H1 (cell line): ENCODE data around the gene STX8. TPM values are rescaled to one million over a fixed set of nuclear protein-coding genes. Genes with fewer than 3 reads are reported as not detected.

Experiments
- CHD7 ChIP-seq: fragments of 300-600 bp; sonication (generic); IDR thresholded peaks from 2 replicates; pipeline ENCODE4 v1.7.1; 2012; ENCODE audit warnings: low read length, moderate library complexity, mild to moderate bottlenecking, inconsistent platforms; ENCODE audit not compliant: insufficient replicate concordance
- CREB1 ChIP-seq: IDR thresholded peaks from 2 replicates; pipeline ENCODE4 v1.6.1; 2012; ENCODE audit warnings: inconsistent platforms
- RXRA ChIP-seq: IDR thresholded peaks from 2 replicates; pipeline ENCODE4 v1.6.1; 2011; ENCODE audit warnings: low read depth, mild to moderate bottlenecking, low read length, moderate library complexity; ENCODE audit not compliant: insufficient read depth
- SP1 ChIP-seq: IDR thresholded peaks from 2 replicates; pipeline ENCODE4 v1.6.1; 2011; ENCODE audit warnings: low read depth, low read length
- SRF ChIP-seq: IDR thresholded peaks from 2 replicates; pipeline ENCODE4 v1.6.1; 2011; ENCODE audit warnings: mild to moderate bottlenecking, low read depth, low read length, moderate library complexity
- TCF12 ChIP-seq: IDR thresholded peaks from 2 replicates; pipeline ENCODE4 v1.6.1; 2011; ENCODE audit warnings: low read depth, mild to moderate bottlenecking, low read length
- YY1 ChIP-seq: IDR thresholded peaks from 2 replicates; pipeline ENCODE4 v1.6.1; 2011; ENCODE audit warnings: low read depth, mild to moderate bottlenecking, low read length
- polyA plus RNA-seq, 7 experiments: library from polyadenylated mRNA; depleted of rRNA in 3 of 7; stranded (reverse) in 5 of 7; unstranded in 2 of 7; fragments of >200 nt in 5 of 7; fragments of 200-250 nt in 2 of 7; gene quantifications; 1 replicate in 5 of 7; 2 replicates in 1 of 7; 4 replicates in 1 of 7; pipeline versions ENCODE4 v1.2.1 to v1.2.3, GENCODE V29; 2011 to 2013; ENCODE audit warnings: missing spikeins in 2 of 7, mixed read lengths in 2 of 7
- total RNA-seq: library from RNA; stranded (reverse); fragmentation: NEBNext Ultra II Directional; extraction: Animal tissue kit (Norgen Biotek cat#: 25700); gene quantifications from 2 replicates; pipeline ENCODE4 v1.2.1, GENCODE V29; 2021

Gene STX8
- total and polyA plus RNA-seq, 2 of the 8 experiments (the other 6 are each of a cell fraction or from before 2014, with no cell fraction given), result 22.8 to 42.5 TPM

GRCh38 chr17:9241774-9242496 lies 333.7 kb downstream of the STX8 start (continued):
- TF ChIP-seq TCF12, result no peak
- no peak for TF ChIP-seq SP1
- TF ChIP-seq YY1, result no peak
- no peak for TF ChIP-seq SRF
- TF ChIP-seq CREB1, result no peak
- TF ChIP-seq CHD7, result no peak
- TF ChIP-seq RXRA, result no peak
